ENCODE data around the gene FAM222A.

The FAM222A gene

DNA sequence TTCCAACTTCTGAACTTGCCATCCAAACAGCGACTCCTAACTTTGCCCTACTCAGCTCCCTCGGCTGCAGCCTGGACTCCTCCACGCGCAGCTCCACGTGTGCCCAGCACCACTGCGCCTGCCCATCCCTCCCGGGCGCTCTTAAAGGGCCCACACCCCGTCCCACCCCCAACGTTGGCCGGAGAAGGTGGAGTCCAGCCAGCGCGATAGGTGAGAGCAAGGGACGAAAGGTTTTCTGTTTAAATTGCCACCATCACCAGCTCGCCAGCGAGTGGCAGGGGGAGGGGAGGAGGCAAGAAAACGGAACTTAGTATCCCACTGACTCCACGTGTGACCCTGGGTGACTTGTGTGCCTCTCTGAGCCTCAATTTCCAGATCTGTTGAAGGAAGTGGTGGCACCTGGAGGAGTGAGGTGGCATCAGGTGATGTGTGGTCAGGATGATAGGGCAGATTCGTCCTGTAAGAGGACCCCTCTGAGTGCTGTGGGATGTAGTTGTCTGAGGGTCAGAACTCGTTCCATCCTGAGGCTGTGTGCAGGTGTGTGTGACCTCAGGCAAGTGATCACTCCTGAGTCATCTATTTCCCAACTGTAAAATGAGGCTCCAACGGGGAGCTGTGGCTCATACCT is 59.9 kb downstream of the FAM222A start:
- H3K9me3 ChIP-seq (ENCODE audit: control insufficient read depth, insufficient read depth, low read depth, low read length): no peaks in the 10 kb centered on the region
- TF ChIP-seq GLI4 (tag by site-specific recombination; IDR thresholded peaks at IDR 0.05): no peak
- TF ChIP-seq YY1 (tag by site-specific recombination; IDR thresholded peaks at IDR 0.05): no peak
- no peak for TF ChIP-seq ZNF785 (tag by site-specific recombination; IDR thresholded peaks at IDR 0.05)
- no peak for TF ChIP-seq ZNF449 (tag by site-specific recombination; IDR thresholded peaks at IDR 0.05)
- no peak for TF ChIP-seq BCL11A (tag by site-specific recombination; IDR thresholded peaks at IDR 0.05; ENCODE audit: low read depth)
- no peak for TF ChIP-seq ZNF560 (tag by site-specific recombination; IDR thresholded peaks at IDR 0.05; ENCODE audit: borderline replicate concordance)
- TF ChIP-seq ZBTB7A (tag by site-specific recombination; IDR thresholded peaks at IDR 0.05; ENCODE audit: low read depth): no peak
- TF ChIP-seq, protein P1, sequence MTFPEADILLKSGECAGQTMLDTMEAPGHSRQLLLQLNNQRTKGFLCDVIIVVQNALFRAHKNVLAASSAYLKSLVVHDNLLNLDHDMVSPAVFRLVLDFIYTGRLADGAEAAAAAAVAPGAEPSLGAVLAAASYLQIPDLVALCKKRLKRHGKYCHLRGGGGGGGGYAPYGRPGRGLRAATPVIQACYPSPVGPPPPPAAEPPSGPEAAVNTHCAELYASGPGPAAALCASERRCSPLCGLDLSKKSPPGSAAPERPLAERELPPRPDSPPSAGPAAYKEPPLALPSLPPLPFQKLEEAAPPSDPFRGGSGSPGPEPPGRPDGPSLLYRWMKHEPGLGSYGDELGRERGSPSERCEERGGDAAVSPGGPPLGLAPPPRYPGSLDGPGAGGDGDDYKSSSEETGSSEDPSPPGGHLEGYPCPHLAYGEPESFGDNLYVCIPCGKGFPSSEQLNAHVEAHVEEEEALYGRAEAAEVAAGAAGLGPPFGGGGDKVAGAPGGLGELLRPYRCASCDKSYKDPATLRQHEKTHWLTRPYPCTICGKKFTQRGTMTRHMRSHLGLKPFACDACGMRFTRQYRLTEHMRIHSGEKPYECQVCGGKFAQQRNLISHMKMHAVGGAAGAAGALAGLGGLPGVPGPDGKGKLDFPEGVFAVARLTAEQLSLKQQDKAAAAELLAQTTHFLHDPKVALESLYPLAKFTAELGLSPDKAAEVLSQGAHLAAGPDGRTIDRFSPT (tag by site-specific recombination; IDR thresholded peaks at IDR 0.05): no peak
- no peak for TF ChIP-seq ZSCAN5A (tag by site-specific recombination; IDR thresholded peaks at IDR 0.05)
- TF ChIP-seq ZNF623 (tag by site-specific recombination; IDR thresholded peaks at IDR 0.05): no peak
- no peak for TF ChIP-seq SP7 (tag by site-specific recombination; IDR thresholded peaks at IDR 0.05)
- TF ChIP-seq ZNF558 (tag by site-specific recombination; IDR thresholded peaks at IDR 0.05): no peak
- no peak for TF ChIP-seq ZNF175 (tag by site-specific recombination; IDR thresholded peaks at IDR 0.05)
- no peak for TF ChIP-seq ZNF202 (tag by site-specific recombination; IDR thresholded peaks at IDR 0.05; ENCODE audit: borderline replicate concordance)
- TF ChIP-seq ZNF133 (tag by site-specific recombination; IDR thresholded peaks at IDR 0.05): no peak
- TF ChIP-seq ZNF174 (tag by site-specific recombination; IDR thresholded peaks at IDR 0.05): no peak
- H3K27ac ChIP-seq (ENCODE audit: extremely low read depth, low read depth, low read length): no peak overlapping the region
- H3K36me3 ChIP-seq (ENCODE audit: control insufficient read depth in 2 of 2, insufficient read depth in 1 of 2, low read length in 2 of 2): no peaks in the 10 kb centered on the region
- ChIA-PET CTCF (interaction anchor here (0.5 to 9.3 kb wide), 8 partner anchors 10 to 658 kb away, joined by 3 to 89 read pairs (median 5); partner anchors contain the start of genes MMAB and MVK), POLR2A (interaction anchor here (1.5 kb wide), 1 partner anchor 9 kb away, joined by 3 read pairs; no protein-coding TSS in a partner anchor)
- no peak overlapping the region for H3K4me3 ChIP-seq (ENCODE audit: low read depth, low read length)
- no peaks in the 10 kb centered on the region for H3K4me1 ChIP-seq (ENCODE audit: control insufficient read depth, insufficient read depth, low read length)

DNA sequence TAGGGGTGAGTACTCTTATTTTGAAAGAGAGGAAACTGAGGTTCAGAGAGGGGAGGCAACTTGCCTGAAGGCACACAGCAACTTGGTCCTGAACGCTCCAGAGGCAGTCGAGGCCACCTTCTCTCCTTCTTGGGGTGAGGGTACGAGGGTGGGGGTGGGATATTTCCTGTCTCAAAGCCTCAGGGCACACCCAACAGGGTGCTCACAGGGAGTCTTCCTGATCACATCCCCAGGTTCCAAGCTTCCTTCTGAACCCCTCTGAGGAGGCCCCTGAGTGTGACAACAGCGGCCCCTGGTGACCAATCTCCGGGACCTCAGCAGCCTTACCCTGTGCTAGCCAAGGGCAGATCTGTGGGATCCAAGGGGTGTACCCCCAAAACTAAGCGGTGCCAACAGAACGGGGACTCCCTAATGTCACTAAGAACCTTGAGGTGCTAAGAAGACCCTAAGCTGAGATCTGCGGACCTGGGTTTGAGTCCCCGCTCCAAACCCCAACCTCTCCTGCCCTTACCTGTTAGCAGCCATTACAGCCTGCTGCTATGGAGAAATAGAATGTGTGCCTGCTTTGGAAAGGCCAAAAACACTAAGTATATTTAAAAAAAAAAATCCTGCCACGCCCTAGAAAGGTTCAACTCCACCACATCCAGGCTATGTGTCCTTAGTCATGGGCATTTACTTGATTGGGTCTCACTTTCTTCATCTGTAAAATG is 61.7 kb downstream of the FAM222A start:
- H3K27ac ChIP-seq (ENCODE audit: extremely low read depth, low read depth, low read length): no peak overlapping the region
- H3K4me1 ChIP-seq (ENCODE audit: control insufficient read depth, insufficient read depth, low read length): no peaks in the 10 kb centered on the region
- ChIA-PET CTCF (interaction anchor here (0.6 to 9.3 kb wide), 26 partner anchors 12 to 413 kb away, joined by 3 to 89 read pairs (median 5); partner anchors contain the start of genes MMAB and MVK), POLR2A (interaction anchor here (0.8 kb wide), 1 partner anchor 178 kb away, joined by 5 read pairs; no protein-coding TSS in a partner anchor)
- H3K36me3 ChIP-seq (ENCODE audit: control insufficient read depth in 2 of 2, insufficient read depth in 1 of 2, low read length in 2 of 2): no peaks in the 10 kb centered on the region
- H3K4me3 ChIP-seq (ENCODE audit: low read depth, low read length): no peak overlapping the region
- no peaks in the 10 kb centered on the region for H3K9me3 ChIP-seq (ENCODE audit: control insufficient read depth, insufficient read depth, low read depth, low read length)
- TF ChIP-seq, protein P2, sequence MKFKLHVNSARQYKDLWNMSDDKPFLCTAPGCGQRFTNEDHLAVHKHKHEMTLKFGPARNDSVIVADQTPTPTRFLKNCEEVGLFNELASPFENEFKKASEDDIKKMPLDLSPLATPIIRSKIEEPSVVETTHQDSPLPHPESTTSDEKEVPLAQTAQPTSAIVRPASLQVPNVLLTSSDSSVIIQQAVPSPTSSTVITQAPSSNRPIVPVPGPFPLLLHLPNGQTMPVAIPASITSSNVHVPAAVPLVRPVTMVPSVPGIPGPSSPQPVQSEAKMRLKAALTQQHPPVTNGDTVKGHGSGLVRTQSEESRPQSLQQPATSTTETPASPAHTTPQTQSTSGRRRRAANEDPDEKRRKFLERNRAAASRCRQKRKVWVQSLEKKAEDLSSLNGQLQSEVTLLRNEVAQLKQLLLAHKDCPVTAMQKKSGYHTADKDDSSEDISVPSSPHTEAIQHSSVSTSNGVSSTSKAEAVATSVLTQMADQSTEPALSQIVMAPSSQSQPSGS (tag by site-specific recombination; IDR thresholded peaks at IDR 0.05; ENCODE audit: low read depth): no peak
- no peak for TF ChIP-seq OSR2 (tag by site-specific recombination; IDR thresholded peaks at IDR 0.05)
- TF ChIP-seq ZNF585B (tag by site-specific recombination; IDR thresholded peaks at IDR 0.05): no peak
- TF ChIP-seq ZNF664 (tag by site-specific recombination; IDR thresholded peaks at IDR 0.05): no peak
- TF ChIP-seq ZNF785 (tag by site-specific recombination; IDR thresholded peaks at IDR 0.05): no peak
- no peak for TF ChIP-seq SP3 (tag by site-specific recombination; IDR thresholded peaks at IDR 0.05)
- no peak for TF ChIP-seq ZNF10 (tag by site-specific recombination; IDR thresholded peaks at IDR 0.05)
- TF ChIP-seq ZNF132 (tag by site-specific recombination; IDR thresholded peaks at IDR 0.05; ENCODE audit: borderline replicate concordance): no peak
- TF ChIP-seq MYNN (tag by site-specific recombination; IDR thresholded peaks at IDR 0.05; ENCODE audit: borderline replicate concordance): peak; percentile 91
- no peak for TF ChIP-seq ZNF169 (tag by site-specific recombination; IDR thresholded peaks at IDR 0.05)
- TF ChIP-seq PRDM1 (tag by site-specific recombination; IDR thresholded peaks at IDR 0.05): no peak

Data from HEK293 (cell line).